Measurements from ENCODE around the gene ANO3. TPM values are rescaled to one million over a fixed set of nuclear protein-coding genes. Genes with fewer than 3 reads are reported as not detected.

ANO3 gene
- total and polyA plus RNA-seq, 2 of the 8 experiments (the other 6 are each of a cell fraction or from before 2014, with no cell fraction given), result not detected

DNA sequence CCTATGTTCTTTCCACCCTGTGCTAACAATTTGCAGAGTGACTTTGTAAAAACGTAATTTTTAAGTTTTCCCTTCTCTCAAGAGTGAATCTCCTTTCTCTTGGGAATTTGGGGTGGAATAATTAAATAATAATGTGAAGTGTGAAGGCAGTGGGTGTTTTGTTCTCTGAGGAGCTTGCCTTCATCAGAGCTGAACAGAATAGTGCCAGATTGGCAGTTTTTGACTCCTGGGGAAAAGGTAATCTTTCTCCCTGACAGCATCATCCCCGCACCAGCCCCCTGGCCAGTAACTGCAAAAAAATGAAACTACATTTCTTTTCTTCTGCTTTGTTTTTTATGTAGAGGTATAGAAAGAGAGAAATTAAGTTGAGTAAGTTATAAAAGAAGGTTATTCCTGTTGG is 180.3 kb downstream of the ANO3 start (continued):
- TF ChIP-seq RAD21 (IDR thresholded peaks at IDR 0.05 in 1 of 2, conservative IDR thresholded peaks at IDR 0.05 in 1 of 2; ENCODE audit: low read depth in 2 of 2, low read length in 2 of 2) (no peak), FOSL1 (IDR thresholded peaks at IDR 0.05; ENCODE audit: insufficient read depth, low read depth, low read length) (no peak), SAP30 (IDR thresholded peaks at IDR 0.05; ENCODE audit: insufficient read depth, insufficient replicate concordance, low read length) (no peak), GTF2F1 (IDR thresholded peaks at IDR 0.05; ENCODE audit: borderline replicate concordance, low read depth, low read length) (no peak), SRF (IDR thresholded peaks at IDR 0.05; ENCODE audit: low read depth, low read length) (no peak), RNF2 (IDR thresholded peaks at IDR 0.05; ENCODE audit: borderline replicate concordance, low read depth, low read length, missing control alignments, poor library complexity, severe bottlenecking) (no peak)
